Lung microvascular endothelial cell (primary cell): Measurements from ENCODE around the gene SULF2. TPM values are rescaled to one million over a fixed set of nuclear protein-coding genes. Genes with fewer than 3 reads are reported as not detected.

ENCODE experiments used
- DNase-seq, 2 donors: peaks; one replicate each; pipeline versions ENCODE4 v3.0.0 to v3.0.0-alpha.2; 2010; ENCODE audit warnings: low read depth in 2 of 2
- total RNA-seq: library from RNA; depleted of rRNA; stranded (reverse); fragments of >200 nt; gene quantifications from 2 replicates; pipeline ENCODE4 v1.2.1, GENCODE V29; 2014

SULF2 gene
- total RNA-seq, 1 donor from 2014 or later: 119 TPM

DNA sequence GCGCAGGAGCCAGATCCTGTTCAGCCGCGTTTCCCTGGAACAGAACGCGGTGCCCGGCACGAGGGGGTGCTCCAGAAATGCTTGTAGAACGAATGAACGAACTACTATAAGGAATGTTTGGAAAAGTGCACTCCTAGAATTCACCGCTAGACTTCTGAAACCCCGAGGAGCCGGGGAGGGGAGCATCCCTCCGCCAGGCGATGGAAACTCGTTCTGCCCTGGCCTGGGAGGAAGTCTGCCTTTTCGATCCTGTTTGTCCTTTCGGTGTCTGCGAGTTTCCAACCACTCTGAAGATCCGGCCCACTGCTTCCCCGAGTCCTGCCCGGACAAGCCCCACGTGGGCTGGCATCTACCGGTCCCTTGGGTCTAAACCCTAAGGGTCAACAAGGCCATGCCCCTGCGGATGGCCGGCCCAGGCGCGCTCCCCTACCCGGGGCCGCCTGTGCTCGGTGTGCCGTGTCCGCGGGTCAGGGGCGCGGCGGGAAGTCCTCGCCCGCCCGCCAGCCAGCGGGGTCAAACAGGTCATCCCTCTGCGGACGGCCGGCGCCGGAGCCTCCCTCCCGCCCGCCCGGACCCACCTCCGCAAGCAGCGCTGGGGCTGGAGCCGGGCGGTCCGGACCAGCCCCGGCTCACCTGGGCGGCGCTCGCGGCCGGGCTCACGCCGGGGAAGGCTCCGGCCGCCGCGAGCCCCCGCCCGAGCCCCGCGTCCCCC, 526 bp downstream of the SULF2 start:
- peak; percentile 55 to 62 for DNase-seq

DNA sequence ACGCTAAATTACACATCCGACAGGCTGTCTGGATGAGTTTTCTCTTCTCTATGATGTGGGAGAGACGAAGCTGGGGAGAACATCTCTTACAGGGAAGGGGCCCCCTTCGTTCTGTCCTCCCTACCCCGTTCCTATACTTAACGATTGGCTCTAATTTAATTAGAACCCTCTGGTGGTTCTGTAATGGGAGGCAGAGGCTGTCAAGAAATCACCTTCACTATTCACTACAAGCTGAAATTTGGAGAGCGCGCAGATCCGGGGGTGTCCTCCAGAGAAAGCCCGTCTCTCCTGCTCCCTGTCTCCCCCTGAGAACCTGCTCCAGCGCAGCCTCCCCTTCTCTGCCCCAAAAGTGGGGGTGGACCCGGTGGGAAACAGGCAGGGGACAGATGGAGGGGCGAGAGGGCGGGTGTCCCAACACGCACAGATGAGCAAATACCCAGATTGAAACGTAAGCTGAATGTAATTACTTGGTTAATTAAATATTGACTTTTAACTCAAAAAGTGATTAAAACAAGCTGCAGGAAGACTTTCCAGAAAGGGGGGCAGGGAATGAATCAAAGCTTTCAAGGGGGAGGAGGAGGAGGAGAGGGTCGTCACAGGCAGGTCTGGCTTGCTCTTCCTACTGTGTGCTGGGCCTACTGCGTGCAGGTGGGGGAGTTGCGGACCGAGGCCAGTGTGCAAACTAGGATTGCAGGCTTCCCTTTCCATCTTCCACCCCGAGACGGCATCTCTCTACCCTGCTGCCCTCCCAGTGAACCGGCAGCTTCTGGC, 1.3 kb downstream of the SULF2 start:
- DNase-seq: no peak

DNA sequence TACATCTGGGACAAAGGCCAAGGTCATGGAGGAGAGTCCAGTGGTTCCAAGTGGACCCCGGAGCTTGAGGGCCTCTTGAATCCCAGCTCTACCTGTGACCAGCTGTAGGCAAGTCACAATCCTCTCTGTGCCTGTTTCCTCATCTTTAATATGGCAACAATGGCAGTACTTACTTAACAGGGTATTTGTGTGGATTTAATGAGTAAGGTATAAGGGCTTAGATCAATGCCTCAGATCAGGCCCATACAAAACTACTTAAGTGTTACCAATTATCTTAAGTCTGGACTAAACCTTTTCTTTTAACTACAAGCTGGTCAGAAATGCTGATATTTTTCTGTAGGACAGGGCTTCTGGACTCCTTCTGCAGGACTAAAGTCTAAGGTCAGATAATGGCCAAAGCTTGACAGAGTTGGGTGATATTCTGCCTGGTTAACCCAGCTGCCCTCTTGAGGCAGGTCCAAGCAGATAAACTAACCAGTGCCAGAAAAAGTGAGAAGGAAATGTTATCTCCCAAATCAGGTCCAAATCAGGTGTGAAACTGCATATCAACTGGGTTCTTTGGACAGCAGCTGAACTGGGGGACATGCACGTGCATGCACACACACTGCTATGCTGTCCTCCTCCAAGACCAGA, 2.2 kb downstream of the SULF2 start:
- peak in 1 of 2 donors; percentile 20 for DNase-seq

DNA sequence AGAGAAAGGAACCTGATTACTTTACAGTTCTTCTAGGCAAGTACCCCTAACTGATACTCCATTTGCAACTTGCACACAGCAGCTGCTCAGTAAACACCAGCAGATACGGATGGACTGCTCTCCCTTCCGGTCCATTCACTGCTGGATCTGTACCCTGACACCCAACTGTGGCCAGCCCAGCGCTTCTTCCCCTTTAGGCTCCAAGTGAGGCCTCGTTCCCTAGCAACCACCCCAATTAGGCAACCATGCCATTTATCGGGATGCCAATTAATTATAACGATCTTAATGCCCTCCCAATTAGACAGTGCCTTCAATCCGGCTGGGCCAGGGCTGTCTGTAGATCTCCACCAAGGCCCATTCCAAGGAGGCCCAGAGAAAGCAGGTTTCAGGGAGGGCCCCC, 3.2 kb downstream of the SULF2 start:
- no peak for DNase-seq

DNA sequence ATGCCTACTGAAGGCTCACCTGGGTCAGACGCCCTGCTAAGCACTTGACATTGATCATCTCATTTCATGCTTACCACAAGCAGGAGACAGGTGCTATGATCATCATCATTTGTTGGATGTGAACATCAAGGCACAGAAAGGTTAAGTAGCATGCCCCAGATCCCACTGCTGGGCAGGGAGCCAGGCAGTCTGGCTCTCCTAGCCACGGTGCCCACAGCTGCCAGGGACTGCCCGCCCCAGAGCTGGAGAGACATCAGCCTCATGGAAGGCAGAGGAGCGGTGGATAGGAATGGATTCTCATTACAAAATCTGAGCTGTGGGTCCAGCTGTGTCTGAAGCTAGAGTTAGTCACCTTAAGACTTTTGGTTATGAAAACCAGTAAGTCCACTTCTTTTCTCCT, 3.6 kb downstream of the SULF2 start:
- no peak for DNase-seq

DNA sequence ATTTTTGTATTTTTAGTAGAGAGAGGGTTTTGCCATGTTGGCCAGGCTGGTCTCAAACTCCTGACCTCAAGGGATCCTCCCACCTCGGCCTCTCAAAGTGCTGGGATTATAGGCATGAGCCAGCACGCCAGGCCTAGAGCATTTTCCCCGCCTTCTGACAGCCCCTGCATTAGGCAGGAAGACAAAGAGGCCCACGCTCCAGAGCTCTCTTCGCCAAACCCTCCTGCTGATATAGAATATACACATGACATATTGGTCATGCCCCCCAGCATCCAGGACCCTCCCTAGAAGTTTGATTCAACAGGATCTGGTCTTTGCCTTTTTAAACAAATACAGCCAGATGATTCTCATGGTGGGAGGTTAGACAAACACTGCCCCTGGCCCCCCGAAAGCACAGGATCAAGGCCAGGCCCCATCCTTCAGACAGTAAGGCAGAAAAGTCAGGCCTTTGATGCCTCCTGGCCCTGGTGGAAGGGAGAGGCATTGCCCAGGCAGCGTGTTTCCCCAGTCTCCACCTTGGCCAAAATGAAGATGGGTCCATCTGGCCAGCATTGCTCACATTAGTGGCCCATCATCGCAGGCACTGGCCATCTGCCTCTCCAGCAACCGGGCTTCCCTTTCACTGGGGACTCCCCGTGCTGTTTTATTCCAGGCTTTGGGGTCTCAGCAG, 4.4 kb downstream of the SULF2 start:
- no peak for DNase-seq

DNA sequence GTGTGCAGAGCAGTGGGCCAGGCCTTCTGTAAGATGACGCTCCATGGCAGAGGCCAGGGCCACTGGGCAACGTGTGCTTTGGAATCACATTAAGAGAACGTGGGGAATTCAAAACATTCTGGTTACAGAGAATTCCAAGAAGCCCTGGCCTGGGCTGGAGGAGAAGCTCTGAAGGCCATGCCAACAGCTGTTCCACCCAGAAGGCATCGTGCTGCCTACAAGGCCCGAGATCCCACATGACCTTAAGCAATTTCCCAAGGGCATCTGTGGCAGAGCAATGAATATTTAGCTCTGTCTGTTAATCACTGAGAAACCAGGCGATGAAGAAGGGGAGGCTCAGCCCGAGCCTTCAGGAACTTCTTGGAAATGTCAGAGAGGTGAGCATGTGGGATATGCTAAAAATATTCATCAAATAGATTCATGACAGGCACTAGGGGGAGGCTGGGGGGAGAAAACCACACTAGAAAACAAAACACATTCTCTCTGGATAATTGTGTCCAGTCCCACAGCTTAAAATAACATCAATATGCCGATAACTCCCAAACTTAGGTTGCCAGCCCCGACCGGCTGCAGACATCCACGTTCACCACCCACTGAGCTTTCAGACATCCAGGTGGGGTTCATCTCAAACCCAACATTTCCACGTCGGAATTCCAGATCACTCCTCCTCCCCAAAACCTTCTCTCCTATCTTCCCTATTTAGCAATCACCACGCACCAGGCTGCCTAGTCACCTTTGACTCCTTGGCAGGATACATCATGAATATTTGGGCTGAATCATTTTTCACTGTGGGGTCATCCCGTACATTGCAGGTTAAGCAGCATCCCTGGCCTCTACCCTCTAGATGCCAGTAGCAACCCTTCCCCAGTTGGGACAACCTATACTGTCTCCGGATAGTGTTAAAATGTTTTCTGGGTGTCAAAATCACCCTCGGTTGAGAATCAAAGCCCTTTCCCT, 6.6 kb downstream of the SULF2 start:
- DNase-seq: peak in 1 of 2 donors; percentile 31

DNA sequence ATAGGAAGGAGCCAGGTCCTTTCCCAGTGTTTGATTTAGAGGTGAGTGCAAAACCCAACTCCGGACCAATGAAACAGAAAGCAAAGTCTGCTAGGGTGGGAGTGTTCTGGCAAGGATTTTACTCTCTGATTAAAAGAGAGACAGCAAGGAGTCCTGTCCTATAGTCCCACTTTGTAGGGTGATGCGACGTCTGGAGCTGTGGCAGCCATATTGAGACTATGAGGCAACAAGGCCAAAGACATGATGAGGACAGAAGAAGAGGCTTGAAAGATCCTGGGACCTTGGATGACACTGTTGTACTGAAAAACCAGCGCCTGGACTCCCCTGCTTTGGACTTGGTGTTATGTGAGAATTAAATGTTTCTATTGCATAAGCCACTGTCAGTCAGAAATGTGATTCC, 8.1 kb downstream of the SULF2 start:
- DNase-seq: no peak

DNA sequence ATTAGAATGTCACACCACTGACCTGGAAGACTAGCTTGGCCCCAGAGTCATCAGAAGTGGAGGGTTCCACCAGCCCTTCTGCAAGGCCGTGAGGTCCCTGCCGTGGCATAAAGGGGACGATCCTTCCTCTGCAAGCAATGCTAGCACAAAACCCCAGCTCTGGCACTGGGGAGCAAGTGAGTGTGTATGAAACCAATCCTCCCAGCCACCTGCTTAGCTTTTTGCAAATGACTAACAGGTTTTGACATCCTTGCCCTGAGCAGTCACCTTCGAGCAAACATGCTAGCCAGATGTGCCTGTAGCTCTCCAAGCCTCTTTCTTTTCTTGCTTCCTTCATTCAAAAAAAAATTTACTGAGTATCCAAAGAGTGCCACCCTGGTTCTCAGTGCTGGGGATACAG, 8.6 kb downstream of the SULF2 start:
- DNase-seq: no peak

DNA sequence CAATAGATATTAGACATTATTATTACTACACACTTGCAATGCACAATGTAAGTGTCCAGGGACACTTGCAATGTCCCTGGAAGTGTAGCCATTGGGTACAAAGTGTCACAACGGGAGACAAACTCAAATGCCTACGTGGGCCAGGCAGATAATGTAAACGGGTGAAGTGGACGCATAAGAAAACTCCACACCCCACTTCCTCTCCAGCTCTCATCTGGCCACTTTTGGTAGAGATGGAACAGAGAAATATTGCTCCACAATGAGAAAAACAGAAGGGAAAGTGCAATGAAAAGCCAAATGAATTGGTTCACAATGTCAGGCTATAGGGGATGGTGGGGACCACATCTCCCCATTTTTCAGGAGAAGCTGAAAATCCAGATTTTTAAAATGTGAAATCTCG, 9.4 kb downstream of the SULF2 start:
- no peak for DNase-seq

DNA sequence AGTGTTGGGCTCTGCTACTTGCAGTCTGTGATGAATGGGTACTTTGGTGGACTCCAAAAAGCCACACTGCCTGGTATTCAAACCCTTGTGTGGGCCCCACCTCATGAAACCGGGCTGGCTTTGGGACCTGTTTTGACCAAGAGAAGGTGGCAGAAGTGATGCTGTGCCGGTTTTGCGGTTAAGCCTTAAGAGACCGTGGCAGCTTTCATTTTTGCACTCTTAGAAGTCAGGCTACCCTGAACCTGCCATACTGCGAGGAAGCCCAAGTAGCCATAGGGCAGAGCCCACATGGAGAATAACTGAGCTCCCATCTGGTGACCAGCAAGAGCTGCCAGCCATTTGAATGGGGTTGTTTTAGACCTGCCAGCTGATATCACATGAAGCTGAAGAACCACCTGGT, 10.2 kb downstream of the SULF2 start:
- DNase-seq: no peak

DNA sequence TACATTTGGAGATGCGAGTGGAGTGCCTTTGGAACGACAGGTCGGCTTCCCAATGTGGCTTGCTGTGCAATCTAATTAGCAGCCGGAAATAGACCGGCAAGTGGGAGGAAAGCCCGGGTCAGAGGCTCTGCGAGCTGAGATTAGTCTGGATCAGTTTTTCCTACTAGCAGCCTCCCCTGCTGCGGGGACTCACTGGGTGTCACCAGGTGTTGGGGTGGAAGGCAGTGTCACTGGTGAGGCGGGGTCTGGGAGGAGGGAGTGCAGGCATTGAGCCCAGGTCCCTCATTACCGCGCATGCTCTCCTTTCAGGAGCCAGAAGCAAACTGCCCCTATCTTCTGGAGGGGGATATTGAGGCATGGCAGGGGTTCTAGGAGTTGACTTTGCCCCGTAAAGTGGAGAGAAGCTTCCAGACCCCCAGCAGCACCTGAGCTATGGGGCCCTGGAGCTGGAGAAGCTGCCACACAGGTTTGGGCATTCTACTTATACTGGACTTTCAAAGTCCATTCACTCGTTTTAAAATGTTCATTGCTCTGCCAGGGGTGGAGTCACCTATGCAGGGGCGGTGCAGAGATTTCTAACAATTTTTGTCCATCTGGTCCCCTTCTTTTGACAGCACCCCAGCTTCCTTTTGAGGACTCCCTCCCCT, 11.0 kb downstream of the SULF2 start:
- DNase-seq: peak; percentile 56 to 72

DNA sequence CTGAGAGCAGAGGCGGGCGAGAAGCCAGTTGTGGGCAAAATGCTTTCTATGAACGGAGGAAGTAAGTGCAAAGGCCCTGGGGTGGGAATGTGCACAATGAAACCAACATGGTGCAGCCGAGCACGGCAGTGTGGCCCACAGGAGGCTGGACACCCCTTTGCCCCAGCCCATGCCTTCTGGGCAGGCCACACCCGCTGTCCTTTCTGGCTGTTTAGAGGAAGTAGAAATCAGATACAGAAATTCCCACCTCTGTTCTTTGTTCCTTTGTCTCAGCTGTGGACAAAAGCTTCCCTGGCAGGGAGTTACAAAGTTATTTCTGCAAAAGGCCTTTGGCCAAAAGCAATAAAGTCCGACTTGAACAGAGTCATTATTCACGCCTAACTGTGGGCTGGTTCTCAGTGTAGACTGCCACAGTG, 11.9 kb downstream of the SULF2 start:
- DNase-seq: peak; percentile 50 to 86

DNA sequence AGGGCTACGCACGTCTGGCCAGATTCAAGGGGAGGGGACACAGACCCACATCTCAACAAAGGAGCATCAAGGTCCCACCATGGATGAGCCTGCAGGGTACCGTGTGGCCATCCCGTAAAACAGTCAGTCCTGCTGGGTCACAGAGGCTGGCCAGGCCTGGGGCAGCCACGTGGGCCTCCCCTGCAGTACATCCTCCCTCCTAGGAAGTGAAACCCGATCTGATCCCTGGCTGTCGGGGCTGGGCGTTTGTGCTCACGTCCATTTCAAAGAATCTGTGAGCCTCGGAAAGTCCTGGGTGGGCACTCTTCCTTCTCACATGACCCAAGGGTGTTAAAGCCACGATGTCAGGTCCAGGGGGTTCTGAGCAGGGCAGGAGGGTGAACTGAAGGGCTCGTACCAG, 14.3 kb downstream of the SULF2 start:
- DNase-seq: no peak

DNA sequence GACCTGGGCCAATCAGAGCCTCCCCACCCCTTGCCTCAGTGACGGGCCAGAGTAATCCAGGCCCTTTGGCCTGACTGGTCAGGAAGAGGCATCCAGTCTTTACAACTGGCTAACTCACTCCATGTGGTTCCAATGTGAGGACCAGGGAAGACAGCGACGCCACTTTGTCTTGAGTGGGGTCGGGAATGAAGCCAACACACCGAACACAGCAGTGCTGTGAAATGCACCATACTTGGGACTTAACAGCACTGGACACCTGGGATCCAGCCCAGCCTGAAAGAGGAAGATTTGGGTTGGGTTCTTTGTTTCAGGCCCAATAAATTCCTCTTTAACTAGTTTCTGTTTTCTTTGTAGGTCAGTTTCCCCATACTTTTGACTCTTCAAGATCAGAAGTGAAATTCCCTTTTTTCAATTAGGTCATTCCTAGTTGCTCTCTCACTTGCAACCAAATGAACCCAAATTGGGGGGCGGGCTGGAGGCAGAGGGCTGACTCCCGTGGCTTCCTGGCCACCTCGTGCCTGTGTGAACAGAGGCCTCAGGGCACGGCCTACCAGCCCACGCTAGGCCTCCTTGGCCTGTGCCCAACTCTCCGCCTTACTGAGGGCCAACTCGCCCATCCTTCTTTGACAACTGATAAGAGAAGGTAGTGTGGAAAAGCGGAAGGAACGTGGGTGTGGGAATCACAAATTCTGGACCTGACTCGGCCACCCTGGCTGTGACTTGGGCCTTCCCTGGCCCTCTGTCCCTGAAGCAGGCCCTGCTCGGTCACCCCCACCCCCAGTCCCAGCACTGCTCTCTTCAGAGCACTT, 17.1 kb downstream of the SULF2 start:
- DNase-seq: peak in 1 of 2 donors; percentile 60

DNA sequence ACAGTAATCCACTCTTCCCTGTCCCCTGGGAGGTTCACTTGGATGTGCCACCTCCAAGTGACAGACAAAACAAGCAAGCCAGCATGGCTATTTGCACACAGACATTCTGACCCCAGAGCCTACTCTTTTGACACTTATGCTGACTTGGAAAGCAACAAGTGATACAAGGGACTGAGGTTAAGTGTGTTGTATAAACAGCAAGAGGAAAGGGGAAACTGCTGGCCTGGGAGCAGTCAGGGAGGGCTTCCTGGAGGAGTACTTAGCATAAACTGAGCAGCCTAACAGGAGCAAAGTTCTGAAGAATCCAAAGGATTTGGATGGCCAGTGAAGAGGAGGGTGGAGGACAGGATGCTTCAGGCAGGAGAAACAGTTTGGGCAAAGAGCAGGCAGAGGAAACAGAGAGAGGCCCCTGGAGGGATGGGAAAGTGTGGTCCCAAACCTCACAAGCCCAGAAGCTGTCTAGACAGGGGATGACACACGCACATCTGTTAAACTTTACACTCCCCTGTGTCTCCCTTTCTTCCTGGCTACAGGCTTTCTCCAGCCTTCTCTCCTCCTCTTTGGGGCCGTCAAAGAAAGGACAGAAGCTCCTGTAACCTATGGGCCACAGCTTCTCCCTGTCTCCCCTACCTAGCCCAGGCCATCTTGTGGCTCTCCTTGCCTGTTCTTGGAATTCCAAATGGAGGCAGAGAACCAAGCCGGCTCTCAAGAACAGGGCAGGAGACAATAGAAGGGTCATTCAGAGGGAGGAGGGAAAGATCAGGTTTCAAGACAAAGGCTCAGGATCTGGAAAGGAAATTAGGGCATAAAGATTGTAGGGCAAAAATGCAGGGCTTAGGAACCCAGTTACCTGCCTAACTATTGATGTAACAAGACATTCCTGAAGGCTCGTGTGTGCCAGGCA, 19.3 kb downstream of the SULF2 start:
- DNase-seq: peak in 1 of 2 donors; percentile 57

DNA sequence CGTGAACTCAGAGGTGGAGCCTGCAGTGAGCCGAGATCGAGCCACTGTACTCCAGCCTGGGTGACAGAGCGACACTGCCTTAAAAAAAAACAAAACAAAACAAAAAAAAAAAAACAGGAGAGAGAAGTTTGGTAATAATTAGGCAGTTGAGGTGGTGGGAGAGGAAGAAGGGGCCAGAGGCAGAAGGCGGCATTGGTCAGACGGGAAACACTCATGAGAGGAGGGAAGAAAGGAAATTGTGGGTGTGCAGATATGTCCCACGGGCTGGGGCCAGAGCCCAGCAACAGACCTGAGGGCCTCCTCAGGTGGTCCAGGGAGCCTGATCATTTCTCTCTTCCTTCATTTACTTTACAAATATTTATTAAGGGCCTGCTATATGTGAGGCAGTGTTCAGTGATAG, 20.0 kb downstream of the SULF2 start:
- DNase-seq: no peak

DNA sequence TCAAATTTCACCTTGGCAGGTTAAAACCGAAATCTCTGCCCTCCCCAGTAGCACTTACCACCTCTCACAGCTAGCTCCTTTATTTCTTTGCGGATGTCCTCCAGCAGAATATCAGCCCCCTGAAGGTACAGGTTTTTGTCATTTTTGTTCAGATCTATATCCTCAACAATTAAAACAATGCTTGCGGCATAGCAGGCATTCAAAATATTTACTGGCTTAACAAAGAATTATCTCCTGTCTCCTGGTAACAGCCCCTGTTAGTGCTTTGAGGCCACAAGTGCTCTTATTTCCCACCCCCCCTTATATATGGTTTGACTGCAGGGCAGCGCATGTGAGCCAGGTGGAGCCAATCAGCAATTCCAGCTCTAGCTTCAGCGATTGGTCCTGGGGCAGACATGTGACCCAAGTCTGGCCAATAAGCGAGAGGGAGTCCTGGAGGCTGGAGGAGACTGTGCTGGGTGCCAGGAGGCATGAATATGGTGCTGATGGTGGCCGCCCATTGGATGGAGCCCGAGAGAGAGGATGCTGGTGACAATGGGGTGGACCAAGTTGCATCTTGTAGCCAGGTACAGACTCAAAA, 21.0 kb downstream of the SULF2 start:
- no peak for DNase-seq
